Fibroblast of lung (primary cell): ENCODE measurements around the gene AMBRA1.

Experiments used
- CTCF ChIP-seq, 2 donors: IDR thresholded peaks in 1 of 2; conservative IDR thresholded peaks in 1 of 2; 1 replicate in 1 of 2; 2 replicates in 1 of 2; pipeline ENCODE4 v1.5.1; 2011 to 2012; ENCODE audit warnings: low read length in 2 of 2, control low read depth in 1 of 2, inconsistent platforms in 1 of 2, low read depth in 1 of 2, mild to moderate bottlenecking in 1 of 2
- EZH2 ChIP-seq: IDR thresholded peaks from 2 replicates; pipeline ENCODE4 v1.5.1; 2012; ENCODE audit warnings: low read length, control low read depth, mild to moderate bottlenecking; ENCODE audit errors: missing control alignments

GRCh38 chr11:46493791-46494190, 100.0 kb downstream of the AMBRA1 start:
- TF ChIP-seq EZH2 (no peak), CTCF (conservative IDR thresholded peaks at IDR 0.05 in 1 of 2, IDR thresholded peaks at IDR 0.05 in 1 of 2; ENCODE audit: low read depth in 1 of 2, low read length in 2 of 2) (no peak)
